ENCODE data around the gene SERPINA1. TPM values are rescaled to one million over a fixed set of nuclear protein-coding genes. Genes with fewer than 3 reads are reported as not detected.

SERPINA1 gene
- total RNA-seq, 1 experiment from 2014 or later: not detected

DNA sequence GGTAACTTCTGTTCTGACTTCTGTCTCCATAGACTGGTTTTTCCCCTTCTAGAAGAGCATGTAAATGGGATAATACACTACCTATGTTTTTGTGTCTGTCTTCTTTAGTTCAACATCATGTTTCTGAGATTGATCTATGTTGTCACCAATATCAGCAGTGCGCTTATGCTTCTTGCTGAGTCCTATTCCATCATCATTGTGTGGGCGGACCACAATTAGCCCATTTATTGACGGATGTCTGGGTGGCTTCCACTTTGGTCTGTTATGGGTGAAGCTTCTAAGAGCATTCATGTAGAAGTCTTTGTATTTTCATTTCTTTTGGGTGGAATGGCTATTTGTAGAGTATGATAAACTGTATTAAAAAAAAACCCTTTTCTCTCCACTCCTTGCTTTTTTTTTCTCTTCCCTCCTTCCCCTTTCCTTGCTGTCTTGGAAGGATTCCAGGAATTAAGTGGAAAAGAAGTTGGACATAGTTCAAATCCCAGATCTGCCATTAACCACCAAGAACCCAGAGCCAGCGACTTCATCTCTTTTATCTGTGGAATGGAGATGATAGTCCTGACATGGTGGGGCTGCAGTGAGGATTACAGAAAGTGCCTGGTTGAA is 7.0 kb upstream of the SERPINA1 start:
- H3K9ac ChIP-seq (ENCODE audit: low read length): no peak overlapping the region
- DNase-seq: no peak
- H3K27me3 ChIP-seq (ENCODE audit: low read length): no peaks in the 10 kb centered on the region
- H3K4me2 ChIP-seq (ENCODE audit: low read depth, low read length, poor library complexity, severe bottlenecking): no peak overlapping the region
- no peaks in the 10 kb centered on the region for H3K4me1 ChIP-seq (ENCODE audit: low read length)
- no peak overlapping the region for H3K27ac ChIP-seq (ENCODE audit: low read length)
- H3K36me3 ChIP-seq (ENCODE audit: insufficient read depth, low read length): no peaks in the 10 kb centered on the region
- H3K79me2 ChIP-seq (ENCODE audit: low read length): no peaks in the 10 kb centered on the region
- H3K9me2 ChIP-seq (replicated peaks; ENCODE audit: insufficient read depth, low read length): no peaks in the 10 kb centered on the region
- no peak overlapping the region for H3K4me3 ChIP-seq (ENCODE audit: low read length)
- H2AFZ ChIP-seq (ENCODE audit: low read length): no peak overlapping the region
- H4K20me1 ChIP-seq (ENCODE audit: insufficient read depth, low read depth, low read length): no peaks in the 10 kb centered on the region
- no peaks in the 10 kb centered on the region for H3K9me3 ChIP-seq (ENCODE audit: low read length)

GRCh38 chr14:94394581-94395207 is 6.3 kb upstream of the SERPINA1 start:
- no peak overlapping the region for H3K4me3 ChIP-seq (ENCODE audit: low read length)
- H3K9me2 ChIP-seq (replicated peaks; ENCODE audit: insufficient read depth, low read length): no peaks in the 10 kb centered on the region
- H3K9me3 ChIP-seq (ENCODE audit: low read length): no peaks in the 10 kb centered on the region
- no peaks in the 10 kb centered on the region for H4K20me1 ChIP-seq (ENCODE audit: insufficient read depth, low read depth, low read length)
- H3K27me3 ChIP-seq (ENCODE audit: low read length): no peaks in the 10 kb centered on the region
- no peaks in the 10 kb centered on the region for H3K79me2 ChIP-seq (ENCODE audit: low read length)
- no peaks in the 10 kb centered on the region for H3K4me1 ChIP-seq (ENCODE audit: low read length)
- H2AFZ ChIP-seq (ENCODE audit: low read length): no peak overlapping the region
- no peak for DNase-seq
- no peak overlapping the region for H3K27ac ChIP-seq (ENCODE audit: low read length)
- H3K36me3 ChIP-seq (ENCODE audit: insufficient read depth, low read length): no peaks in the 10 kb centered on the region
- no peak overlapping the region for H3K4me2 ChIP-seq (ENCODE audit: low read depth, low read length, poor library complexity, severe bottlenecking)
- H3K9ac ChIP-seq (ENCODE audit: low read length): no peak overlapping the region

DNA sequence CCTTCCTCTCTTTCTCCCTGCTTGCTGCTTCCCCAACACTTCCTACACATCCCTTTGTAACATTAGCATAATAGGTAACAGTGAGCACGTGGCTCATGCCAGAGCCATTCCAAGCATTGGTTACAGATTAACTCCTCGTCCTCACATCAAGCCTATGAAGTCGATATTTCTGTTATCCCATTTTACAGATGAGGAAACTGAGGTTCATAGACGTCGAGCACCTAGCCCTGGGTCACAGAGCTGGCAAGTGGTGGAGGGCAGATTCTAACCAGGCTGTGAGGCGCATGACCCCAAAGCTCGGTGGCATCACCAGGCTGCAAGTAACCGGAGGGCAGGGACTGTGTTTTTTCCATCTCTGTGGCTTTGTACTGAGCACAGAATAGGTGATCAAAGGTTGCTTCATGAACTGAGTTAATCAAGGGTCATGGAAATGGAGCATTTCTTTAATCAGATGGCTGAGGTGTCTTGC is 5.7 kb upstream of the SERPINA1 start:
- no peaks in the 10 kb centered on the region for H3K9me2 ChIP-seq (replicated peaks; ENCODE audit: insufficient read depth, low read length)
- DNase-seq: no peak
- no peak overlapping the region for H2AFZ ChIP-seq (ENCODE audit: low read length)
- H3K27ac ChIP-seq (ENCODE audit: low read length): no peak overlapping the region
- no peaks in the 10 kb centered on the region for H3K27me3 ChIP-seq (ENCODE audit: low read length)
- no peaks in the 10 kb centered on the region for H3K4me1 ChIP-seq (ENCODE audit: low read length)
- H3K79me2 ChIP-seq (ENCODE audit: low read length): no peaks in the 10 kb centered on the region
- H3K36me3 ChIP-seq (ENCODE audit: insufficient read depth, low read length): no peaks in the 10 kb centered on the region
- no peak overlapping the region for H3K4me3 ChIP-seq (ENCODE audit: low read length)
- no peaks in the 10 kb centered on the region for H3K9me3 ChIP-seq (ENCODE audit: low read length)
- no peak overlapping the region for H3K4me2 ChIP-seq (ENCODE audit: low read depth, low read length, poor library complexity, severe bottlenecking)
- no peaks in the 10 kb centered on the region for H4K20me1 ChIP-seq (ENCODE audit: insufficient read depth, low read depth, low read length)
- H3K9ac ChIP-seq (ENCODE audit: low read length): no peak overlapping the region

DNA sequence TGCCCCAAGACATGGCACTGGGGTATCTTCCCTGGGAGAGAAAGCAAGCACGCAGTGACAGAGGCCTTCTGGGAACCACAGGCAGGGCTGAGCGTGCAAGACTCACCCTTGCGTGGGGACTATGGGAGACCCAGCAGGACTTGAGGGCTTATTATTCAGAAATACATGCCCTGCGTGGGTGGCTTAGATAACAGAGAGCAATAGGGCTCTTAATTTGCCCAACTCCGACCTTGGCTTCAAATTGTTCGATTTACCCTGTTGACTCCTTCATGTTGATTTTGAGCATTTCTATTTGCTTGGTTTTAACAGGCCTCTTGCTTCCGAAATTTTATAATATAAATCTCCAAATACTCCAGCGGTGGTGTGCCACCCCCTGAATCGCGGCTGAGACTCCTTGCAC is 5.1 kb upstream of the SERPINA1 start:
- H3K9ac ChIP-seq (ENCODE audit: low read length): no peak overlapping the region

DNA sequence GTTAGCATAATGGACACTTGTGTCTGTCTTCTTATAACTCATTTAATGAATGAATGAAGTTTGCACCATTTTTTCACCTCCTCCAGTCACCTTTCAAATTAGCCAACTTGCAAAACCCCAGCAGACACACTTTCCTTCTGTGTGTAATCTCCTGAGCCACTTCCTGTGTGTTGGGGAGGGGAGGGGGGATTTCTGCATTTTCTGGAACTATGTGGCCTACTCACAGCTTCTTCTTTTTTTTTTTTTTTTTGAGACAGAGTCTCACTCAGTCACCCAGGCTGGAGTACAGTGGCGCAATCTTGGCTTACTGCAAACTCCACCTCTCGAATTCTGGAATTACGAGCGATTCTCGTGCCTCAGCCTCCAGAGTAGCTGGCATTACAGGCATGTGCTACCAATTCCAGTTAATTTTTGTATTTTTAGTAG is 4.1 kb upstream of the SERPINA1 start:
- Histone ChIP-seq H3K9me2 (replicated peaks; ENCODE audit: insufficient read depth, low read length) (no peaks in the 10 kb centered on the region), H3K4me2 (ENCODE audit: low read depth, low read length, poor library complexity, severe bottlenecking) (no peak overlapping the region), H3K9me3 (ENCODE audit: low read length) (no peaks in the 10 kb centered on the region), H3K4me1 (ENCODE audit: low read length) (no peaks in the 10 kb centered on the region), H3K36me3 (ENCODE audit: insufficient read depth, low read length) (no peaks in the 10 kb centered on the region), H3K4me3 (ENCODE audit: low read length) (no peak overlapping the region), H2AFZ (ENCODE audit: low read length) (no peak overlapping the region), H3K27ac (ENCODE audit: low read length) (no peak overlapping the region), H3K27me3 (ENCODE audit: low read length) (no peaks in the 10 kb centered on the region), H4K20me1 (ENCODE audit: insufficient read depth, low read depth, low read length) (no peaks in the 10 kb centered on the region), H3K9ac (ENCODE audit: low read length) (no peak overlapping the region), H3K79me2 (ENCODE audit: low read length) (no peaks in the 10 kb centered on the region)
- DNase-seq: no peak

More for the DNA sequence above, 5.1 kb upstream of the SERPINA1 start:
- Histone ChIP-seq H3K4me2 (ENCODE audit: low read depth, low read length, poor library complexity, severe bottlenecking) (no peak overlapping the region), H3K27ac (ENCODE audit: low read length) (no peak overlapping the region), H3K4me1 (ENCODE audit: low read length) (no peaks in the 10 kb centered on the region), H3K79me2 (ENCODE audit: low read length) (no peaks in the 10 kb centered on the region), H3K27me3 (ENCODE audit: low read length) (no peaks in the 10 kb centered on the region), H3K36me3 (ENCODE audit: insufficient read depth, low read length) (no peaks in the 10 kb centered on the region), H3K4me3 (ENCODE audit: low read length) (no peak overlapping the region), H4K20me1 (ENCODE audit: insufficient read depth, low read depth, low read length) (no peaks in the 10 kb centered on the region), H2AFZ (ENCODE audit: low read length) (no peak overlapping the region), H3K9me2 (replicated peaks; ENCODE audit: insufficient read depth, low read length) (no peaks in the 10 kb centered on the region), H3K9me3 (ENCODE audit: low read length) (no peaks in the 10 kb centered on the region)
- DNase-seq: no peak

DNA sequence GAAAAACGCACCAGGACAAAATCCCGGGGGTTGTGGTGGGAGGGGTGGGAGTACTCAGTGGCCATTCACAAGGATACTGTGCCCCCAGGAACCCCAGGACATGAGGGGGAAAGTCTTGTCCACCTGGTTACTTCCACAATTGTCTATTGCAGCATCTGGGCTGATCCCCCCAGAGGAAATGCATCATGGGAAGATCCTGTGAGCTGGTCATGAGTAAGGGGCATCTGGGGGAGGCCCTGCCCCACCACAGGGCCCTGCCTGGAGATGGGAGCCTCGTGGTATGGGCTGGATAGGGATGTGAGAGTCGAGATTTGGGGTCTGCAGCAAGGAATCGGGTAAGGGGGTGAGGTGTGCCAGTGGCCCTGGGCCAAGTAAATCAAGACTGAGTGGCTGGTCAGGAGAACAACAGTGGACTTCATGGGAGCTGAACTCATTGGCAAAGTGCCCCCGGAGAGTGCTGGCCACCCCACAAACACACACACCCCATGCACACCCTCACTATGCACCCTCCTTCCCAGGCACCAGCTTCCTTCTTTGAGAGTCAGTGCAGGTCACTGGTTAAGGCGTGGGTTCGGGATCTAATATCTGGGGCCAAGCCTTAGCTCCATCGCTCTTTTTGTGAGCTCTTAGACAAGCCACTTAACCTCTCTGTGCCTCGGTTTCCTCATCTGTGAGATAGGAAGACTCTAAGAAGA is 3.0 kb upstream of the SERPINA1 start:
- no peak for DNase-seq
- H3K9me3 ChIP-seq (ENCODE audit: low read length): no peaks in the 10 kb centered on the region
- no peaks in the 10 kb centered on the region for H3K9me2 ChIP-seq (replicated peaks; ENCODE audit: insufficient read depth, low read length)
- no peaks in the 10 kb centered on the region for H3K36me3 ChIP-seq (ENCODE audit: insufficient read depth, low read length)
- H3K9ac ChIP-seq (ENCODE audit: low read length): no peak overlapping the region
- H3K4me2 ChIP-seq (ENCODE audit: low read depth, low read length, poor library complexity, severe bottlenecking): no peak overlapping the region
- H3K4me1 ChIP-seq (ENCODE audit: low read length): no peaks in the 10 kb centered on the region
- H3K4me3 ChIP-seq (ENCODE audit: low read length): no peak overlapping the region
- no peak overlapping the region for H2AFZ ChIP-seq (ENCODE audit: low read length)
- H4K20me1 ChIP-seq (ENCODE audit: insufficient read depth, low read depth, low read length): no peaks in the 10 kb centered on the region
- H3K27ac ChIP-seq (ENCODE audit: low read length): no peak overlapping the region
- no peaks in the 10 kb centered on the region for H3K27me3 ChIP-seq (ENCODE audit: low read length)
- no peaks in the 10 kb centered on the region for H3K79me2 ChIP-seq (ENCODE audit: low read length)

GRCh38 chr14:94390372-94391086 is 2.1 kb upstream of the SERPINA1 start:
- H3K9me3 ChIP-seq (ENCODE audit: low read length): no peaks in the 10 kb centered on the region
- H2AFZ ChIP-seq (ENCODE audit: low read length): no peak overlapping the region
- no peak overlapping the region for H3K4me2 ChIP-seq (ENCODE audit: low read depth, low read length, poor library complexity, severe bottlenecking)
- DNase-seq: no peak
- no peaks in the 10 kb centered on the region for H3K27me3 ChIP-seq (ENCODE audit: low read length)
- H3K4me1 ChIP-seq (ENCODE audit: low read length): no peaks in the 10 kb centered on the region
- H3K4me3 ChIP-seq (ENCODE audit: low read length): no peak overlapping the region
- no peaks in the 10 kb centered on the region for H3K36me3 ChIP-seq (ENCODE audit: insufficient read depth, low read length)
- no peak overlapping the region for H3K9ac ChIP-seq (ENCODE audit: low read length)
- no peaks in the 10 kb centered on the region for H4K20me1 ChIP-seq (ENCODE audit: insufficient read depth, low read depth, low read length)
- H3K79me2 ChIP-seq (ENCODE audit: low read length): no peaks in the 10 kb centered on the region
- H3K9me2 ChIP-seq (replicated peaks; ENCODE audit: insufficient read depth, low read length): no peaks in the 10 kb centered on the region
- H3K27ac ChIP-seq (ENCODE audit: low read length): no peak overlapping the region

Data from Karpas-422 (cell line).